Pancreas (tissue), 10 donors: ENCODE data around the gene ACVRL1. TPM values are rescaled to one million over a fixed set of nuclear protein-coding genes. Genes with fewer than 3 reads are reported as not detected.

Source experiments
- ATAC-seq, 4 donors: fragments of 200-7000 bp; cut with Tn5 transposase; one replicate each; pipeline versions ENCODE4 v1.8.0 to v1.9.1; 2020; ENCODE audit warnings: mild to moderate bottlenecking in 4 of 4, moderate library complexity in 4 of 4
- DNase-seq, 6 donors: peaks; one replicate each; pipeline ENCODE4 v3.0.0-alpha.2; 2020
- FAIRE-seq: peaks from 2 replicates; lab custom pipeline; 2012; peaks lifted over from hg19 to GRCh38; lab: Jason Lieb, UNC
- H3K27ac ChIP-seq, 4 donors: fragments of 200-600 bp; sonication (generic); 1 replicate in 3 of 4; 2 replicates in 1 of 4; pipeline versions ENCODE4 v1.5.0 to v1.8.0; 2020
- H3K27me3 ChIP-seq, 4 donors: fragments of 200-600 bp; one replicate each; pipeline ENCODE4 v1.8.0; 2021
- H3K36me3 ChIP-seq, 3 donors: fragments of 200-600 bp; sonication (generic) in 1 of 3; one replicate each; pipeline versions ENCODE4 v1.5.0 to v1.8.0; 2020 to 2021
- H3K4me1 ChIP-seq, 3 donors: fragments of 200-600 bp; one replicate each; pipeline ENCODE4 v1.8.0; 2021
- H3K4me3 ChIP-seq, 4 donors: fragments of 200-600 bp; sonication (generic) in 2 of 4; one replicate each; pipeline versions ENCODE4 v1.5.0 to v1.8.0; 2020 to 2021
- H3K9me3 ChIP-seq, 4 donors: fragments of 200-600 bp; one replicate each; pipeline ENCODE4 v1.8.0; 2021
- WGBS, 2 donors: extraction: QIAGEN DNeasy Blood & Tissue Kit; methylation state at CpG; one replicate each; pipeline ENCODE4 v1.1.7; 2013; 5-methylcytosine and 5-hydroxymethylcytosine counted together
- intact Hi-C, 3 donors: fragments of 100-400 bp; cut with DNase I; formaldehyde crosslinking; loops; one replicate each; pipeline versions ENCODE4 v1.11.1 to v1.14.2; 2022
- polyA plus RNA-seq, 2 donors: library from polyadenylated mRNA; stranded (reverse); fragments of 200-250 nt; gene quantifications; one replicate each; pipeline ENCODE4 v1.2.3, GENCODE V29; 2013
- total RNA-seq, 6 donors: library from RNA; stranded (reverse); fragmentation: NEBNext Ultra II Directional in 4 of 6; extraction: Animal tissue kit (Norgen Biotek cat#: 25700) in 4 of 6; gene quantifications; one replicate each; pipeline versions ENCODE4 v1.2.1 to v1.2.4, GENCODE V29; 2021 to 2023
- TF ChIP-seq, protein P1 (sequence below), 4 donors: fragments of 200-600 bp; sonication (generic) in 3 of 4; IDR thresholded peaks; one replicate each; pipeline versions ENCODE4 v1.5.0 to v1.8.0; 2021; ENCODE audit warnings: antibody characterized with exemption in 4 of 4
- donor health status: healthy with polysubstance abuse.
- donor health status: DM: no; HTN: no; CAD: no; lungs with moderate emphysema.
- donor health status: DM: no; HTN: no; CAD: no.
- donor health status: control.
- donor health status: control.
- donor health status: Bipolar disorder and iron deficiency.
- donor health status: DM: yes; HTN: yes; CAD: no.
- donor health status: DM: no; HTN: no; CAD: no.
- donor health status: DM: no; HTN: no; CAD: no.
- donor health status: DM: yes; HTN: yes; CAD: no.

Gene ACVRL1
- total and polyA plus RNA-seq, 8 donors, result 6.6 to 20.8 (median 13.1) TPM

DNA sequence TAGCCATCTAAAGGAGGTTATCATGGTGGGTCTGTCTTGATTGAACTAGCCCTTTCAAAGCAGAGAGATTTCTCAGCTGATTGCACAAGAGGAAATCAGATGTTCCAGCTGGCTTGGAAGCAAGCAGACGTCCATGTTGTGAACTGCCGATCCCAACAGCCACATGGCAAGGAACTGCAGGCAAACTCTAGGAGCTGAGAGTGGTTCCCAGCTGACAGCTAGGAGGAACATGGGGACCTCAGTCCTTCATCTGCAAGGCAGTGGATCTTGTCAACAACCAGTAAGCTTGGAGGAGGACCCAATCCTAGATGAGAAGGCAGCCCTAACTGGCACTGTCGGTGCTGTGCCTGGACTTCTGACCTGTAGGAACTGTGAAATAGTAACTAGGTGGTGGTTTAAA, 51.9 kb downstream of the ACVRL1 start:
- Histone ChIP-seq H3K4me3 (no peak overlapping the region), H3K4me1 (peaks cover 33 to 77% (median 68%) of the 10 kb centered on the region in 3 donors), H3K27ac (peak overlapping the region in 1 of 4 donors; percentile 4), H3K27me3 (no peaks in the 10 kb centered on the region), H3K9me3 (no peaks in the 10 kb centered on the region), H3K36me3 (no peaks in the 10 kb centered on the region)
- FAIRE-seq (no peak), ATAC-seq (no peak), DNase-seq (no peak)
- 11 to 18% methylated on average over 3 of the region's 3 CpGs for WGBS, 2 donors
- intact Hi-C loops, result no loop called here
- TF ChIP-seq, protein P1, sequence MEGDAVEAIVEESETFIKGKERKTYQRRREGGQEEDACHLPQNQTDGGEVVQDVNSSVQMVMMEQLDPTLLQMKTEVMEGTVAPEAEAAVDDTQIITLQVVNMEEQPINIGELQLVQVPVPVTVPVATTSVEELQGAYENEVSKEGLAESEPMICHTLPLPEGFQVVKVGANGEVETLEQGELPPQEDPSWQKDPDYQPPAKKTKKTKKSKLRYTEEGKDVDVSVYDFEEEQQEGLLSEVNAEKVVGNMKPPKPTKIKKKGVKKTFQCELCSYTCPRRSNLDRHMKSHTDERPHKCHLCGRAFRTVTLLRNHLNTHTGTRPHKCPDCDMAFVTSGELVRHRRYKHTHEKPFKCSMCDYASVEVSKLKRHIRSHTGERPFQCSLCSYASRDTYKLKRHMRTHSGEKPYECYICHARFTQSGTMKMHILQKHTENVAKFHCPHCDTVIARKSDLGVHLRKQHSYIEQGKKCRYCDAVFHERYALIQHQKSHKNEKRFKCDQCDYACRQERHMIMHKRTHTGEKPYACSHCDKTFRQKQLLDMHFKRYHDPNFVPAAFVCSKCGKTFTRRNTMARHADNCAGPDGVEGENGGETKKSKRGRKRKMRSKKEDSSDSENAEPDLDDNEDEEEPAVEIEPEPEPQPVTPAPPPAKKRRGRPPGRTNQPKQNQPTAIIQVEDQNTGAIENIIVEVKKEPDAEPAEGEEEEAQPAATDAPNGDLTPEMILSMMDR (IDR thresholded peaks at IDR 0.05), result no peak

DNA sequence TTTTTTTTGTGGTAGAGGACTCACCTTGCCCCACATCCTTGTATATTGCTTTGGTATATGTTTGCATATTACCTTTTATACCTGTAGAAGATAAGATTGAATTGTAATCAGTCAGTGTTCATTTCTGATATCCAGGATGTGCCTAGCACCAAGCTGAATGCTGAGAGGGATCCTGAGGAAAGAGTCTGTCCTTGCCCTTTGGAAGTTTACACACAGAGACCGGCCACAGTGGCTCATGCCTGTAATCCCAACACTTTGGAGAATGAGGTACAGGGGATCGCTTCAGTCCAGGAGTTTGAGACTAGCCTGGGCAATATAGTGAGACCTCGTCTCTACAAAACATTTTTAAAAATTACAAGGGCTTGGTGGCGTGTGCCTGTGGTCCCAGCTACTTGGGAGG, 52.6 kb downstream of the ACVRL1 start:
- H3K4me3 ChIP-seq, result no peak overlapping the region
- DNase-seq (no peak), ATAC-seq (no peak), FAIRE-seq (no peak)
- no peaks in the 10 kb centered on the region for H3K9me3 ChIP-seq
- 75 to 78% methylated on average over 4 of the region's 4 CpGs for WGBS, 2 donors
- no peak overlapping the region for H3K27ac ChIP-seq
- H3K36me3 ChIP-seq, result no peaks in the 10 kb centered on the region
- peaks cover 31 to 70% (median 60%) of the 10 kb centered on the region in 3 donors for H3K4me1 ChIP-seq
- TF ChIP-seq, protein P1 (IDR thresholded peaks at IDR 0.05), result no peak
- no peaks in the 10 kb centered on the region for H3K27me3 ChIP-seq
- intact Hi-C loops, result no loop called here

DNA sequence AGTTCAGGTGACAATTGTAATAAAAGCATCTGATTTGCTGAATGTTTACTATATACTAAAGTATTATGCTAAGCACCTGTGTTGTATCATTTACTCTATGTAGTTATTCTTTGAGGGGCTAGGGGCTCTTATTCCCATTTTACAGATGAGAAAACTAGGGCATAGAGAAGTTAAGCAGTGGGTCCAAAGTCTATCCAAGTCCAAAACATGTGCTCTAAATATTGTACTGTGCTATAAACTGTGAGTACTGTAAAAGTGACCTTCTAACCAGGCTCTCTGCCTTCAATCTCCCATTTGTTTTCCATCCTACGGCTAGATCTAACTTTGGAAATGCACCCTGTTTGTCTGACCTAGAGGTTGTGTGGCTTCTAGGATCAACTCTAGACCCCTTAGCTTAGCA, 53.2 kb downstream of the ACVRL1 start:
- 49 to 57% methylated on average over 1 of the region's 1 CpG for WGBS, 2 donors
- Histone ChIP-seq H3K27me3 (no peaks in the 10 kb centered on the region), H3K4me1 (peaks cover 28 to 65% (median 55%) of the 10 kb centered on the region in 3 donors), H3K27ac (peak overlapping the region in 1 of 4 donors; percentile 34), H3K36me3 (no peaks in the 10 kb centered on the region), H3K4me3 (no peak overlapping the region), H3K9me3 (no peaks in the 10 kb centered on the region)
- no peak for FAIRE-seq
- no peak for ATAC-seq
- TF ChIP-seq, protein P1 (IDR thresholded peaks at IDR 0.05), result no peak
- intact Hi-C loops, result no loop called here
- DNase-seq, result no peak

DNA sequence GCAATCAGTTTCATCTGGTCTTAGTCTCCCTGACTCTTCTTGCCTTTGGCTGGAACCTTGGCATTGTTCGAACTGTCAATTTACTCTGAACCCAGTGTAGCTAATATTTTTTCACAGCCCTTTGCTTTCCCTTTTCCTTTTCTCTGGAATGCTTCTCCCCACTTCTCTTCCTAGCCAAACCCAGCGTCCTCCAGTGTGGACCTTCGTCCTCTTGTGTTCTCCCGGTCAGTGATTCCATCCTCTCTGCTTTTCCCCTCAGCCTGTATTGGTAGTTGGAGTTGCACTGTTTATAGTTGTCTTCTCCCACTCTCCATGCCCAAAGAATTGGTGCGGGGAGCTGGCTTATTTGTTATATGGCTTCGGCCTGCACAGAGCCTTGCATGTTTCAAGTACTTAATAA, 53.6 kb downstream of the ACVRL1 start:
- 75 to 78% methylated on average over 6 of the region's 6 CpGs for WGBS, 2 donors
- no peak overlapping the region for H3K4me3 ChIP-seq
- DNase-seq, result no peak
- no peaks in the 10 kb centered on the region for H3K36me3 ChIP-seq
- peaks cover 24 to 60% (median 51%) of the 10 kb centered on the region in 3 donors for H3K4me1 ChIP-seq
- peak overlapping the region in 2 of 4 donors; percentile 34 to 48 for H3K27ac ChIP-seq
- intact Hi-C loops, result no loop called here
- no peak for ATAC-seq
- FAIRE-seq, result no peak
- H3K27me3 ChIP-seq, result no peaks in the 10 kb centered on the region
- H3K9me3 ChIP-seq, result no peaks in the 10 kb centered on the region
- TF ChIP-seq, protein P1 (IDR thresholded peaks at IDR 0.05), result no peak

DNA sequence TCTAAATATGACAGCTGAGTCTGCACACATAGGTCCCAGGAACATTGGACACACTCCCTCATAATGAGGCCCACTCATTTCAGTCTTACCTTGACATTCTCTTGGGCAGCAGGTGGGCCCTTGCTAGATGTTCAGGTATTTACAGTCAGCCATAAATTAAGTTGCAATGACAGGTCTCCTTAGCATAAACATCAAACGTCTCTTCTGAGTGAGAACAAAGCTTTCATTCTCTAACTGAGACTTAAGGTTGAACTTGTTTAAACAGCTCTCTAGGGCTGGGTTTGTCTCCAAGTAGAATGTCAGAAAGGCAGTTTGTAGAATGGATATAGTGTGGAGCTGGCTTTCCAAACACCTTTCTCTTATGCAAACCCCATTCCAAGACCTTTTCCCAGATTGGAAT, 54.5 kb downstream of the ACVRL1 start:
- no peak overlapping the region for H3K4me3 ChIP-seq

More for the DNA sequence above, 54.5 kb downstream of the ACVRL1 start:
- peak in 3 of 4 donors; percentile 51 to 66 (median 62) for ATAC-seq
- DNase-seq, result no peak
- no peaks in the 10 kb centered on the region for H3K36me3 ChIP-seq
- WGBS, 2 donors, result 0 to 13% methylated on average over 1 of the region's 1 CpG
- TF ChIP-seq, protein P1 (IDR thresholded peaks at IDR 0.05), result no peak
- no peaks in the 10 kb centered on the region for H3K9me3 ChIP-seq
- no peak for FAIRE-seq
- H3K27ac ChIP-seq, result peak overlapping the region in 2 of 4 donors; percentile 34 to 48
- no peaks in the 10 kb centered on the region for H3K27me3 ChIP-seq
- peaks cover 20 to 54% (median 45%) of the 10 kb centered on the region in 3 donors for H3K4me1 ChIP-seq
- intact Hi-C loops, result no loop called here
